Hematopoietic multipotent progenitor cell treated with erythropoietin and hydrocortisone succinate and interleukin-3 and kit ligand, for 4 days (in vitro differentiated cells): Measurements from ENCODE around the gene SPATA25.
"Not testable (repeated sequence)": the region's sequence is repeated elsewhere in the genome, so short reads cannot be mapped to it uniquely, and the experiment has no call there.

Experiments
- DNase-seq: peaks from one replicate; pipeline ENCODE4 v3.0.0-alpha.2; 2015

The SPATA25 gene

GRCh38 chr20:45912344-45912682 is 24.9 kb upstream of the SPATA25 start:
- no peak for DNase-seq

DNA sequence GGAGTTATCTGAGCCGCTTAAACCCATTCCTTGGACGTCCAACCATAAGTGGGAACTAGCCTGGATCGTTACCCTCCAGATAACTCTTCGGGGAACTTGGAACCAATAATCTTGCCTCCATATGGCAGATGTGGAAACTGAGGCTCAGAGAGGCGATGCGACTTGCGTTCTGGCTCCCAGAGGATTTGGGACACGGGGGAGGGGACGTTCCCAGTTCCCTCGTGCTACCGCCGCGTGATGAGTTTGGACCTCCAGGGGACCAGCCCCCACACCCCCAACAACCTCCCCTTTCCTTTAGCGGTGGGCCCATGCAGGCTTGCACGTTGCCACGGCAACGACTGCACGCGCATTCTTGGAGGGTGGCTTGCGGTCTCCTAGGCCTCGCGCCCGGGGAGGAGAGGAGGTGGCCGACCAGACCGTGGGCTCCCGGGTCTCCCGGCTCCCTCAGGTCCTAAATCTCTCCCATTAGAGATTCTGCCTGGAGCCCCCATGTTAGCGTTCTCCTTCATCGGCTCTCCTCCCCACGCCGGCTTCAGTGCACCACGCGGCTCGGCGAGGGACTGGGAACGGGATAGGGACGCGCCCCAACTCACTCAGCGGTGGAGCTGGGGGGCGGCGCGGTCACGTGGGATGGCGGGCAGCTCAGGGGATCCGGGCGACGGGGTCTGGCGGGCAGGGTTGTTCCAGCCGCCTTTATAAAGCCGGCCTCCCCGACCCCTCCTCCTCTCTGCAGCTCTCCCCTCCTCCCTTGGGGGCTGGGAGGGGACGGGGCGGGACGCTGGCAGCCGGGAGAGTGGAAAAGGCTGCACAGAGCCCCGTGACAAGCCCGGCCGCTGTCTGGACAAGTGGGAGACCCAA is 24.3 kb upstream of the SPATA25 start, which contains the start of gene PLTP:
Gene PLTP, minus strand, starts transcription at position 670 of the 858 bp plus-strand sequence. CDS start 703 bp downstream, outside the sequence.
- peak; percentile 80 for DNase-seq

DNA sequence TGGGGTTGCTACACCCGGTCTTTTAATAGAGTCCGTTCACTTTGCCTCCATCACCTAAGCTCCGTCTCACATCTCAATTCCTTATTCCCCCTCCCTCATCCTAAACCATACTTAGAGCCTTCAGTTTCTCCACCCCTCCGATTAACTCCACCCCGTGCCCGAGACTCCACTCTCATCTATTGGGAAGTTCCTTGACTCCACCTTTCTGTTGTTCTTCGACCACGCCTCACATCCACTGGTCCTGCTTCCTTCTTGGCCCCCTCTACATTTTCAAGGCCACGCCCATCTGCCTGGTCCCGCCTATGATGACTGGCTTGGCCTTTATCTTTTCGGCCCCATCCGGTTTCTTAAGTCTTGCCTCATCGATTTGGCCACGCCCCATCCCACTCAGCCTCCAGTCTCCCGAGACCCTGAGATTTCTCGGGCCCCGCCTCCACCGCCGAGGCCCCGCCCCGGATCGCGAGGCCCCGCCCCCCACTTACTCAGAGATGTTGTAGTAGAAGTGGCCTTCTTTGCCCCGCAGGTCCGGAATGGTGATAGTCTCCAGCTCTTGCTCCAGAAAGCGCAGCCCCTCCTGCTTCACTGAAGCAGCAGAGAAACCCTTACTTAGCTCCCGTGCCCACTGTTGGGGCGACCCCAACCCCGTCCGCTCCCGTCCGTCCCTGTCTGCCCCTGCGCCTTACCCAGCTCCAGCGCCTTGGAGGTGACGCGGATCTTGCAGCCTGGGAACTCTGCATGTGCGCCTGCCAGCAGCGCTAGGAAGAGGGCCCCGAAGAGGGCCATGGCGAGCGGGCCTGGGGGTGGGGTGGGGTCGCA is 23.5 kb upstream of the SPATA25 start:
- DNase-seq = peak; percentile 100

DNA sequence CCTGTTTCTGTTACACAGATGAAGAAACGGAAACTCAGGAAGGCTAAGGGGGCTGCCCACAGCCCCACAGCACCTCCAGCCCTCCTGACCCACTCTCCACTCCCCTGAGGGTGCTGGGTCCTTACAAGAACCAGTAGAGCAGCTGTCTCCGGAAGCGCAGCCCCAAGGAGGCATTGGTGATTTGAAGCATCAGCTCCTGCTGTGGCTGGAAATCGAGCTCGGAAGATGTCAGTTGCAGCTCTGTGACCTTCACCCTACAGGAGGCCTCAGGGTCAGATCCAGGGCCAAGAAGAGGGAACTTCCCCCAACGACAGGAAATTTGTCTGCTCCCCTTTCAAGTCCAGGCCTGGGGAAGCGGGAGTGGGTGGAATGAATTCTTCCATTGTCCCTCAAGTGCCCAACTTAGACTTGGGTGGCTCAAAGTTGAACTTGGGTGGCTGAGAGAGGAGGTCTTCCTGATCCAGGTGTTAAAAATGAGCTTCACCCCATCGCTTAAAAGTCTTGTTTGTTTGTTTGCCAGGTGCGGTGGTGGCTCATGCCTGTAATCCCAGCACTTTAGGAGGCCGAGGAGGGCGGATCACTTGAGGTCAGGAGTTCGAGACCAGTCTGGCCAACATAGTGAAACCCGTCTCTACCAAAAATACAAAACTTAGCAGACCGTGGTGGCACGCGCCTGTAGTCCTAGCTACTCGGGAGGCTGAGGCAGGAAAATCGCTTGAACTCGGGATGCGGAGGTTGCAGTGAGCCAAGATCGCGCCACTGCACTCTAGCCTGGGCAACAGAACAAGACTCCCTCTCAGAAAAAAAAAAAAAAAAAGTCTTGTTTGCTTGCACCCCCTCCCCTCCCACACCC is 22.6 kb upstream of the SPATA25 start:
- no peak for DNase-seq

DNA sequence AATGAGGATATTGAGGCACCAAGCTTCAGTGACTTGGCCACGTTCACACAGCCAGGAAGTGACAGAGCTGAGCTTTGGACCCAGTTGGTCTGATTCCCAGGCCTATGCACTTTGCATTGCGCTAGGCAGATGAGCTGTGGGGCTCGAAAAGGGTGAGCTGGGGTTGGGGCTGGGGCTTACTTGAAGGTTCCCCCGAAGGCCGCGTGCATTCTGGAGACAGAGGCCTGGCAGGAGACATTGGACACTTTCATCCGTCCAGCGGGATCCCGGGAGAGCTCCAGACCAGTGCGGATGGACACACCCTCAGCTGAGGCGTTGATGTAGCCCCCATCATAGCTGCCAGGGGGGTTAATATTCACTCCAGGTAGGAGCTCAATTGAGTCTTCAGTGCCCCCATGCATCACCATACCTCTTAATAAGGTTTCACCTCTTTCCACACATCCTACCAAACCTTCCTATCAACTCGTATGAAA is 21.9 kb upstream of the SPATA25 start:
- no peak for DNase-seq

DNA sequence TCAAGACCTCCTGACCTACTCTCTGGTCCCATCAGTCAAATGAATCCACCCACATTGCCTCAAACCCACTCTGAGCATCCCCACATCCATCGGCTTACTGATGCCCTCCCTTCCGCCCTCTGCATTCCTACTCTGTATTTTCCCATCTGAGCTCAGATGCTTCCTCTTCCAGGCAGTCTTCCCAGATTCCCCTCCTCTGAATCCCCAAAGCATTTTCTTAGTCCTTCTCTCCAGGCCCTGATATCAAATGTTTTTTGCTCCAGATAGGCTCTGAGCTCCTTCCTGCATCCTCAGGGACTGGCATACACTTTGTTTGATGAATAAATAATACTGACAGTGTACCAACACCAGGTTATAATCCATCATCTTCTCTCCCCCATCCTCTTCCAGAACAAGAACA is 20.7 kb upstream of the SPATA25 start:
- no peak for DNase-seq

DNA sequence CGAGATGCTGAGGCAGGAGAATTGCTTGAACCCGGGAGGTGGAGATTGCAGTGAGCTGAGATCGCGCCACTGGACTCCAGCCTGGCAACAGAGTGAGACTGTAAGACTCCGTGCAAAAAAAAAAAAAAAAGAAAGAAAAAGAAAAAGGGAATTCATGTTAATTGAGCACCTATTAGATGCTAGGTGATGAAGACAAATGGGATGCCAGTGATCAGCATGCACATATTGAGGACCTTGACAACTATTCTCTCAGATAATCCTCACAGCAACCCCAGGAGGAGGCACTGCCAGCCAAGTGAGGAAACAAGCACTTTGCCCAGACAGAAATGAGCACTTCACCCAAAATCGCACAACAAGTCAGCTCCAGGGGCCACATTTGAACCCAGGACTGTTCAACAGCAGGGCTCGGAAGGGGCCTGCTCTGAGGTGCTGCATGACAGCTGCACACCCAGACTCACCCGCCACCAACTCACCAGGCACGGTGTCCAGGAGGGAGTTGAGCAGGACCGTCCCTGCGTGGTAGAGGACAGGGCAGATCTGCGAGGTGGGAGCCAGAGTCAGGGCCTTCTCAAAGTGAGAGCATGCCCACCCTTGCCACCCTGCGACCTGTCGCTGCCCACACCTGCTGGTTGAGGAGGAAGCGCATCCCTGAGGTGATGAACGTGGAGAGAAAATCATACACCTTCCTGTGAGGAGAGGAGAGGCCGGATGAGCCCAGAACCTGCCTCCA is 20.0 kb upstream of the SPATA25 start:
- no peak for DNase-seq

DNA sequence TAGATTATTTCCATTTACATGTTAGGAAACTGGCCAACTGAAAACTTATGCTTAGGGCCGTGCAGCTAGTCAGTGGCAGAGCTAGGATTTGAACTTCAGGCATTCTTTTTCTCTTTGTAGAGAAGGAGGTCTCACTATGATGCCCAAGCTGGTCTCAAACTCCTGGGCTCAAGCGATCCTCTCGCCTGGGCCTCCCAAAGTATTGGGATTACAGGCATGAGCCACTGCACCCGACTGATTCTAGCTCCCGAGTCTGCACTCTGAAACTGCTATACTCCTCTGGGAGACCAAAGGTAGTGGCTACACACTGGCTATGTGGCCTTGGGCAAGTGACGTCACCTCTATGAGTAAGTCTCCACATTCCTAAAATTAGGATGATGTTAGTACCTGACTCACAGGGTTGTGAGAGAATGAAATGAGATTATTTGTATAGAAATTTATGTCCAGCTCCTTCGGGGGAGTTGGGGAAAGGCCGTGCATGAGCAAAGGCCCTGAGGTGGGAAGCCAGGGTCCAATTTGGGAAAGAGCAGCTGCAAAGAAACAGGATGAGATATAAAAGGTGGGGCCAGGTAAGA is 18.2 kb upstream of the SPATA25 start:
- DNase-seq = no peak

GRCh38 chr20:45904583-45905504 is 17.4 kb upstream of the SPATA25 start:
- DNase-seq = no peak

- no peak for DNase-seq
Measured at GRCh38 chr20:45902199-45902701, 14.8 kb upstream of the SPATA25 start.

DNA sequence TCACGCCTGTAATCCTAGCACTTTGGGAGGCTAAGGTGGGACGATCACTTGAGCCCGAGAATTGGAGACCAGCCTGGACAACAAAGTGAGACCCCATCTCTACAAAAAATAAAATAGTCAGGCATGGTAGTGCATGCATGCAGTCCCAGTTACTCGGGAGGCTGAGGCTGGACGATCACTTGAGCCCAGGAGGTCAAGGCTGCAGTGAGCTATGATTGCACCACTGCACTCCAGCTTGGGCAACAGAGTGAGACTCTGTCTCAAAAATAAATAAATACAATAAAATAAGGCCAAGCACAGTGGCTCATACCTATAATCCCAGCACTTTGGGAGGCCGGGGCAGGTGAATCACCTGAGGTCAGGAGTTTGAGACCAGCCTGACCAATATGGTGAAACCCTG is 13.9 kb upstream of the SPATA25 start:
- not testable (repeated sequence) for DNase-seq

DNA sequence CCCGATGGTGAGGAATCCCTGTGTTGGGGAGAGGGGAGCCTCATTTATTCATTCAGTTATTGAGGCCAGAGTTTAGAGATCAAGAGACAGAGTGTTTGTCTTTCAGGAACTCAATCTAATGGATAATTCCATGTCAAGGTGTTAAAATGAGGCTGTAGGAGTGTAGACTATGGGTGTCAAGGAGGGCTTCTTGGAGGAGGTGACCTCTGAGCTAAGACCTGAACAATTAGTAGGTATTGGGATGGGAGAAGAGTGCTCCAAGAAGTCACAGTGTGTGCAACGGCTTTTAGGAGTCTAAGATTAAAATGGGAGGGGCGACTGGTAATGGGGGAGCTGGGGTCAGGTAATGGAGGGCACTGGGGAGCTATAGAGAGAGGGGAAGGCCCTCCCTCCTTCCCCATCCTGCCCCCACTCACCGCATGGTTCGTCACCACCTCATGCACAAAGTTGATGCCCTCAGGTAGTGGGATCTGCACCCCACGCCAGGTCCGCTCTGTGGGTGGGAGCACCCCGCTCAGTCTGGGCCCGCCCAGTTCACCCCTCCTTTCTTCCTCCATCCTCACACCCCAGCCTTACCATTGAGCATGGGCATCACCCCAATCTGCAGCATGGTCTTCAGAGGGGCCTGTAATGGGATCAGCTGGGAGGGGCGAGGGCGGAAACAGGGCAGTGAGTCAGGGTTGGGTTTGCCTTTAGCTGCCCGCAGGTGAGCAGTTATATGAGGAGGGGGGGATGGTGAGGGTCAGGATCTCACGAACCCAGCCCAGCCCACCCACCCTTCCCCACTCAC is 11.8 kb upstream of the SPATA25 start:
- DNase-seq = no peak

DNA sequence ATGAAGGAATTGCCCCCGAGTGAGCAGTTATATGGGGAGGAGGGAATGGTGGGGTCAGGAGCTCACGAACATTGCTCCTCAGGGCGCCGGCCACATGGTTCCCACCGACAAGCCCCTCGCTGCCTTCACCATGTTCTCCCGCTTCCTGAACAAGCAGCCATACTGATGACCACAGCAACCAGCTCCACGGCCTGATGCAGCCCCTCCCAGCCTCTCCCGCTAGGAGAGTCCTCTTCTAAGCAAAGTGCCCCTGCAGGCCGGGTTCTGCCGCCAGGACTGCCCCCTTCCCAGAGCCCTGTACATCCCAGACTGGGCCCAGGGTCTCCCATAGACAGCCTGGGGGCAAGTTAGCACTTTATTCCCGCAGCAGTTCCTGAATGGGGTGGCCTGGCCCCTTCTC is 10.9 kb upstream of the SPATA25 start:
- DNase-seq = no peak

DNA sequence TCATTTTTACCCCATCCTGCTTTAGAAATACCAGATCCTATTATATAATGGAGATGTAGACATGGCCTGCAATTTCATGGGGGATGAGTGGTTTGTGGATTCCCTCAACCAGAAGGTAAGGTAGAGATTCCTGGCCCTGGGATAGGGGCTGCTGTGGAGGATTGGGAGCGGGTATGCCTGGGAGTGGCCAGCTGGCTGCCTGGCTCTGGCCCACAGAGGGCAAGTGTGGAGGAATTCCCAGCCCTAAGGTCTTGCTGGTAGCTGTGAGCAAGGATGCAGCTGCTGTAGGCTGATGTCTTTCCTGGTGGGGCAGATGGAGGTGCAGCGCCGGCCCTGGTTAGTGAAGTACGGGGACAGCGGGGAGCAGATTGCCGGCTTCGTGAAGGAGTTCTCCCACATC is 10.3 kb upstream of the SPATA25 start:
- no peak for DNase-seq

GRCh38 chr20:45897289-45897688 is 9.9 kb upstream of the SPATA25 start:
- DNase-seq = no peak

- DNase-seq = no peak
Measured at GRCh38 chr20:45896641-45897161, 9.3 kb upstream of the SPATA25 start.

DNA sequence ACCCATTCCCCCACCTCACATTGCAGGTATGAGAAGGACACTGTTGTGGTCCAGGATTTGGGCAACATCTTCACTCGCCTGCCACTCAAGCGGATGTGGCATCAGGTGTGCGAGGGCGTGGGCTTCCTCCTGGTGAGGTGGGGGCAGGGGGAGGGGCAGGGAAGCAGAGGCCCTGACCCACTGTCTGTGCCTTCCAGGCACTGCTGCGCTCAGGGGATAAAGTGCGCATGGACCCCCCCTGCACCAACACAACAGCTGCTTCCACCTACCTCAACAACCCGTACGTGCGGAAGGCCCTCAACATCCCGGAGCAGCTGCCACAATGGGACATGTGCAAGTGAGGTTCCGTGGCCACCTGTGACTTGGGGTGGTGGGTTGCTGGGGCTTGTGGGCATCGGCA is 7.4 kb upstream of the SPATA25 start:
- no peak for DNase-seq

DNA sequence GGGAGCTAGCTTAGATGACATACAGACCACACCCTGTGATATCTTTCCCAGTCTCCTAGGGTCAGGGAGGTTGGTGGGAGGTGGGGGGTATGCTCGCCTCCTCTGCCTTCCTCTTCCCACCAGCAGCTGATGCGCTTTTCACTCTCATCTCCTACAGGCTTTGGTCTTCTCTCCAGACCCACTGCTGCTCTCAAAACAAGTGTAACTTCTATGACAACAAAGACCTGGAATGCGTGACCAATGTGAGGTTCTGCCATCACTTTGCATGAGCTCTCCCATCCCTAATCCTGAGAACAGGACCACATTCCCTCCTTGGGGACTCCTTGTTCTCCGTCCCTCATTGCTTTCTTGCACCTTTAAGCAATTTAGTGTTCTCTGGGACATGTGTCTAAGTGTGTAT is 6.4 kb upstream of the SPATA25 start:
- DNase-seq = no peak

DNA sequence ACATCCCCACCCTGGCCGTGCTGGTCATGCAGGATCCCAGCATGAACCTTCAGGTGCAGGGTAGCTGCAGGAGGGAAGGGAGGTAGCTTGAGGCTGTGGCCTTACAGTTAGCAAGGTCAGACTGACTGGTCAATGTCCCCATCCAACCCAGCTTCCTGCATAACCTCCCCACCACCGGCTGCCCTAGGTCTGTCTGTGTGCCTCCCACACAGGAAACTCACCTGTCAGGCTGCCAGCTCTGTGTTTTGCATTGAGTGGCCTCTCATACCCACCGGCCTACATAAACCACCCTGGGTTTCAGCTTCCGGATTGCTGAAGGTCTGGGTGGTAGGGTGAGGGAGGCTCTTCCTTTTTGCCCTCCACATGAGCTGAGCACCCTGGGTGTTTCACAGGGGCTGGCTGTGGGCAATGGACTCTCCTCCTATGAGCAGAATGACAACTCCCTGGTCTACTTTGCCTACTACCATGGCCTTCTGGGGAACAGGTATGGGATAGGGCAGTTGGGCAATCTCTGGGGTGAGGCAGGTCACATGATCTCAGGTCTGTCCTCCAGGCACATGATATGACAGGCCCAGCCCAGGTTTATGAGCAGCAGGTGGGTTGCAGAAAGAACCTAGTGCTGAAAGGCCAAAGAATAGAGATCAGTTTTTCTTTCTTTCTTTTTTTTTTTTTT is 5.5 kb upstream of the SPATA25 start:
- no peak for DNase-seq
